WTC11 (cell line): ENCODE measurements around the gene ILKAP. TPM values are rescaled to one million over a fixed set of nuclear protein-coding genes. Genes with fewer than 3 reads are reported as not detected.

Experiments
- ATAC-seq: fragments of 200-7000 bp; cut with Tn5 transposase; 2 replicates; pipeline ENCODE4 v1.10.0; 2021; ENCODE audit warnings: mild to moderate bottlenecking, moderate library complexity
- CTCF ChIA-PET: fragments of 300-600 bp; sonication (Branson Sonifier 250); formaldehyde crosslinking; loops from one replicate; lab custom pipeline; 2021; ENCODE audit warnings: antibody characterized with exemption; lab: Charles Lee
- POLR2A ChIA-PET: fragments of 350-600 bp; sonication (Branson Sonifier 250); formaldehyde crosslinking; loops from one replicate; lab custom pipeline; 2021; ENCODE audit warnings: antibody characterized with exemption; lab: Charles Lee
- DNase-seq: peaks from one replicate; pipeline ENCODE4 v3.0.0; 2021; ENCODE audit warnings: low spot score
- H3K27ac Mint-ChIP-seq: 2 replicates; pipeline ENCODE4 v1.8.0; 2021; ENCODE audit warnings: mixed read lengths
- H3K27me3 Mint-ChIP-seq: 2 replicates; pipeline ENCODE4 v1.8.0; 2021; ENCODE audit warnings: low read depth, mild to moderate bottlenecking, moderate library complexity, mixed read lengths
- H3K36me3 Mint-ChIP-seq: 2 replicates; pipeline ENCODE4 v1.8.0; 2021; ENCODE audit warnings: mixed read lengths
- H3K4me1 Mint-ChIP-seq: 2 replicates; pipeline ENCODE4 v1.8.0; 2022; ENCODE audit warnings: mixed read lengths
- H3K4me3 Mint-ChIP-seq: 2 replicates; pipeline ENCODE4 v1.8.0; 2021; ENCODE audit warnings: mild to moderate bottlenecking, moderate library complexity, mixed read lengths
- H3K9me3 Mint-ChIP-seq: 2 replicates; pipeline ENCODE4 v1.8.0; 2021; ENCODE audit warnings: mixed read lengths
- AFF4 ChIP-seq: sonication (generic); formaldehyde crosslinking; IDR thresholded peaks from 2 replicates; pipeline ENCODE4 v1.8.1; 2023; ENCODE audit warnings: mild to moderate bottlenecking, missing genetic modification reagents, borderline replicate concordance
- ATF1 ChIP-seq: sonication (generic); formaldehyde crosslinking; IDR thresholded peaks from 2 replicates; pipeline ENCODE4 v1.8.1; 2023; ENCODE audit warnings: mild to moderate bottlenecking, moderate library complexity, missing genetic modification reagents
- ATF2 ChIP-seq: sonication (generic); formaldehyde crosslinking; IDR thresholded peaks from 2 replicates; pipeline ENCODE4 v1.8.1; 2022; ENCODE audit warnings: low read depth, missing genetic modification reagents, borderline replicate concordance
- ATF3 ChIP-seq: sonication (generic); formaldehyde crosslinking; conservative IDR thresholded peaks from 2 replicates; pipeline ENCODE4 v1.8.1; 2022; ENCODE audit warnings: mild to moderate bottlenecking, missing genetic modification reagents
- ERG ChIP-seq: fragments of 250-450 bp; sonication (Bioruptor Pico); IDR thresholded peaks from 2 replicates; pipeline ENCODE4 v1.8.0; 2021; ENCODE audit warnings: mild to moderate bottlenecking
- FOXJ3 ChIP-seq: sonication (generic); formaldehyde crosslinking; IDR thresholded peaks from 2 replicates; pipeline ENCODE4 v1.9.0; 2021; ENCODE audit warnings: missing genetic modification reagents, mild to moderate bottlenecking, borderline replicate concordance
- FOXK1 ChIP-seq: sonication (generic); formaldehyde crosslinking; IDR thresholded peaks from 2 replicates; pipeline ENCODE4 v1.8.0; 2022; ENCODE audit warnings: mild to moderate bottlenecking, moderate library complexity, missing genetic modification reagents
- JAZF1 ChIP-seq: fragments of 250-450 bp; sonication (Bioruptor Pico); IDR thresholded peaks from 2 replicates; pipeline ENCODE4 v1.9.0; 2021; ENCODE audit warnings: moderate library complexity, mild to moderate bottlenecking, inconsistent platforms
- MXD4 ChIP-seq: fragments of 250-450 bp; sonication (Bioruptor Pico); IDR thresholded peaks from 2 replicates; pipeline ENCODE4 v1.8.0; 2021; ENCODE audit warnings: mild to moderate bottlenecking, moderate library complexity, borderline replicate concordance
- SP1 ChIP-seq: sonication (generic); formaldehyde crosslinking; conservative IDR thresholded peaks from 2 replicates; pipeline ENCODE4 v1.8.1; 2022; ENCODE audit warnings: missing genetic modification reagents
- STAT6 ChIP-seq: sonication (generic); formaldehyde crosslinking; conservative IDR thresholded peaks from 2 replicates; pipeline ENCODE4 v1.8.1; 2023; ENCODE audit warnings: mild to moderate bottlenecking, low read depth, missing genetic modification reagents, moderate library complexity
- TEAD1 ChIP-seq: sonication (generic); formaldehyde crosslinking; IDR thresholded peaks from 2 replicates; pipeline ENCODE4 v1.8.0; 2022; ENCODE audit warnings: mild to moderate bottlenecking, missing genetic modification reagents
- ZNF219 ChIP-seq: sonication (generic); formaldehyde crosslinking; IDR thresholded peaks from 2 replicates; pipeline ENCODE4 v1.8.0; 2023; ENCODE audit warnings: missing genetic modification reagents, mild to moderate bottlenecking, borderline replicate concordance
- ZNF263 ChIP-seq: sonication (generic); formaldehyde crosslinking; IDR thresholded peaks from 2 replicates; pipeline ENCODE4 v1.8.1; 2022; ENCODE audit warnings: low read depth, mild to moderate bottlenecking, moderate library complexity, missing genetic modification reagents
- ZNF281 ChIP-seq: sonication (generic); formaldehyde crosslinking; IDR thresholded peaks from 2 replicates; pipeline ENCODE4 v1.8.0; 2023; ENCODE audit warnings: mild to moderate bottlenecking, missing genetic modification reagents
- total RNA-seq: library from RNA; stranded (reverse); gene quantifications from 3 replicates; pipeline ENCODE4 v1.2.3, GENCODE V29; 2021
- TF ChIP-seq, protein P1 (sequence below): sonication (generic); formaldehyde crosslinking; IDR thresholded peaks from 2 replicates; pipeline ENCODE4 v1.8.1; 2022; ENCODE audit warnings: low read depth, mild to moderate bottlenecking, moderate library complexity, missing genetic modification reagents, borderline replicate concordance
- TF ChIP-seq, protein P2 (sequence below): sonication (generic); formaldehyde crosslinking; IDR thresholded peaks from 2 replicates; pipeline ENCODE4 v1.8.0; 2022; ENCODE audit warnings: mild to moderate bottlenecking, missing genetic modification reagents

The ILKAP gene
- total RNA-seq, 1 experiment from 2014 or later = 32.7 TPM

- TF ChIP-seq AFF4 (CRISPR knock-in tag) (no peak), FOXK1 (CRISPR knock-in tag) (no peak), ERG (no peak)
These were observed 76.1 kb downstream of the ILKAP start (continued) for GRCh38 chr2:238127165-238128060.

GRCh38 chr2:238126775-238127164, 76.7 kb downstream of the ILKAP start:
- TF ChIP-seq, protein P1, sequence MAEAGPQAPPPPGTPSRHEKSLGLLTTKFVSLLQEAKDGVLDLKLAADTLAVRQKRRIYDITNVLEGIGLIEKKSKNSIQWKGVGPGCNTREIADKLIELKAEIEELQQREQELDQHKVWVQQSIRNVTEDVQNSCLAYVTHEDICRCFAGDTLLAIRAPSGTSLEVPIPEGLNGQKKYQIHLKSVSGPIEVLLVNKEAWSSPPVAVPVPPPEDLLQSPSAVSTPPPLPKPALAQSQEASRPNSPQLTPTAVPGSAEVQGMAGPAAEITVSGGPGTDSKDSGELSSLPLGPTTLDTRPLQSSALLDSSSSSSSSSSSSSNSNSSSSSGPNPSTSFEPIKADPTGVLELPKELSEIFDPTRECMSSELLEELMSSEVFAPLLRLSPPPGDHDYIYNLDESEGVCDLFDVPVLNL (CRISPR knock-in tag) = no peak
- TF ChIP-seq ZNF219 (CRISPR knock-in tag) (no peak), SP1 (CRISPR knock-in tag) (no peak), ATF3 (CRISPR knock-in tag) (no peak), MXD4 (CRISPR knock-in tag) (no peak), ATF1 (no peak), TEAD1 (CRISPR knock-in tag) (no peak), STAT6 (CRISPR knock-in tag) (no peak), ATF2 (CRISPR knock-in tag) (no peak), ZNF263 (CRISPR knock-in tag) (no peak), JAZF1 (CRISPR knock-in tag) (no peak), ZNF281 (no peak), FOXJ3 (CRISPR knock-in tag) (no peak)
- TF ChIP-seq, protein P2, sequence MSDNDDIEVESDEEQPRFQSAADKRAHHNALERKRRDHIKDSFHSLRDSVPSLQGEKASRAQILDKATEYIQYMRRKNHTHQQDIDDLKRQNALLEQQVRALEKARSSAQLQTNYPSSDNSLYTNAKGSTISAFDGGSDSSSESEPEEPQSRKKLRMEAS (CRISPR knock-in tag) = no peak
- POLR2A ChIA-PET = no interaction called here
- Mint-ChIP-seq H3K4me3 (no peak overlapping the region), H3K36me3 (no peaks in the 10 kb centered on the region), H3K27me3 (no peaks in the 10 kb centered on the region), H3K4me1 (no peaks in the 10 kb centered on the region), H3K27ac (no peak overlapping the region), H3K9me3 (no peaks in the 10 kb centered on the region)
- CTCF ChIA-PET = interaction anchor here (0.6 to 2.7 kb wide), 15 partner anchors 12 to 614 kb away, joined by 3 to 41 read pairs (median 4); partner anchors contain the start of gene KLHL30
- DNase-seq (no peak), ATAC-seq (no peak)
